Transverse colon (tissue), 3 donors: ENCODE data around the gene RDH12.

Experiments used
- EP300 ChIP-seq: sonication (generic); formaldehyde crosslinking; IDR thresholded peaks from one replicate; pipeline ENCODE4 v1.6.1; 2017; ENCODE audit warnings: antibody characterized with exemption, low read depth
- POLR2A ChIP-seq: fragments of 450-650 bp; IDR thresholded peaks from one replicate; pipeline ENCODE4 v1.6.1; 2016; ENCODE audit warnings: antibody characterized with exemption, mild to moderate bottlenecking, moderate library complexity
- TF ChIP-seq, protein P1 (sequence below), 5 experiments: fragments of 200-600 bp in 3 of 5; fragments of 450-650 bp in 2 of 5; sonication (generic) in 3 of 5; IDR thresholded peaks; 1 replicate in 2 of 5; 2 replicates in 3 of 5; pipeline ENCODE4 v1.5.1; 2016 to 2017; ENCODE audit warnings: antibody characterized with exemption in 5 of 5, inconsistent platforms in 3 of 5, mild to moderate bottlenecking in 2 of 5, moderate library complexity in 1 of 5

DNA sequence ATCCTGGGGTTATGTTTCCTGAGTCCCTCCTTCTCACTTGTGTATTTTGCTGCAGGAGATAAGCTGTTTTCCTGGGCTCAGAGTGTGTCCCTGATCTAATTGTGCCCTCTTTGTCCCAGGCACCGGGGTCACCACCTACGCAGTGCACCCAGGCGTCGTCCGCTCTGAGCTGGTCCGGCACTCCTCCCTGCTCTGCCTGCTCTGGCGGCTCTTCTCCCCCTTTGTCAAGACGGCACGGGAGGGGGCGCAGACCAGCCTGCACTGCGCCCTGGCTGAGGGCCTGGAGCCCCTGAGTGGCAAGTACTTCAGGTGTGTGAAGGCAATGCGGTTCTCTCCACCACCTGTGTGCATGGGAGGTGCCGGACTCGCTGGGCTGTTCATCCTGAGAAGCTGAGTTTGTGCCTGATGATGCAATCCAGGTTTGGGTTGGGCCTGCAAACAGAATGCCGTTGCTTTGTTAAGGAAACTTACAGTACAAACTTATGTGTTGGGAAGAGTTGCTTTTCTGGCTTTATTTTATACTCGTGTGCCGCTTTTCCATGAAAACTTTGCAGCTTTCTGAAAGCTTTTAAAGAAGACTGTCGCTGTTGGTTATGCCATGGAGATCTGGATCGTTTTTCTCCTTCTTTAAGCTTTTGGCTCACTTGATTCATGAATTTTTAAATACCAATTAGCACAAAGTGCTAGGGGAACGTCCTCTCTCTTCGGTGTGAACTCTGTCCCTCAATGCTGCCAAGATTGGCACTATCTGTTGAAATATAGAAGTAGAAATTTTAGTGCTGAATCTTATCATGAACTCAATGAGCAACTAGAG, 27.6 kb downstream of the RDH12 start:
- TF ChIP-seq, protein P1, sequence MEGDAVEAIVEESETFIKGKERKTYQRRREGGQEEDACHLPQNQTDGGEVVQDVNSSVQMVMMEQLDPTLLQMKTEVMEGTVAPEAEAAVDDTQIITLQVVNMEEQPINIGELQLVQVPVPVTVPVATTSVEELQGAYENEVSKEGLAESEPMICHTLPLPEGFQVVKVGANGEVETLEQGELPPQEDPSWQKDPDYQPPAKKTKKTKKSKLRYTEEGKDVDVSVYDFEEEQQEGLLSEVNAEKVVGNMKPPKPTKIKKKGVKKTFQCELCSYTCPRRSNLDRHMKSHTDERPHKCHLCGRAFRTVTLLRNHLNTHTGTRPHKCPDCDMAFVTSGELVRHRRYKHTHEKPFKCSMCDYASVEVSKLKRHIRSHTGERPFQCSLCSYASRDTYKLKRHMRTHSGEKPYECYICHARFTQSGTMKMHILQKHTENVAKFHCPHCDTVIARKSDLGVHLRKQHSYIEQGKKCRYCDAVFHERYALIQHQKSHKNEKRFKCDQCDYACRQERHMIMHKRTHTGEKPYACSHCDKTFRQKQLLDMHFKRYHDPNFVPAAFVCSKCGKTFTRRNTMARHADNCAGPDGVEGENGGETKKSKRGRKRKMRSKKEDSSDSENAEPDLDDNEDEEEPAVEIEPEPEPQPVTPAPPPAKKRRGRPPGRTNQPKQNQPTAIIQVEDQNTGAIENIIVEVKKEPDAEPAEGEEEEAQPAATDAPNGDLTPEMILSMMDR (IDR thresholded peaks at IDR 0.05) = no peak
- TF ChIP-seq POLR2A (no peak), EP300 (no peak)
